Neural progenitor cell (in vitro differentiated cells): ENCODE results near the gene CAMK2D. TPM values are rescaled to one million over a fixed set of nuclear protein-coding genes. Genes with fewer than 3 reads are reported as not detected.

Source experiments
- DNase-seq: peaks from one replicate; pipeline ENCODE4 v3.0.0-alpha.2; 2016; ENCODE audit warnings: low spot score
- H2AFZ ChIP-seq: fragments of 200-600 bp; sonication (generic); replicated peaks from 2 replicates; pipeline ENCODE4 v1.6.1; 2016; ENCODE audit warnings: antibody characterized with exemption
- H3F3A ChIP-seq: fragments of 200-600 bp; sonication (generic); 2 replicates; pipeline ENCODE4 v1.6.1; 2016; ENCODE audit warnings: antibody characterized with exemption, low read depth
- H3K27ac ChIP-seq: fragments of 200-600 bp; sonication (generic); 2 replicates; pipeline ENCODE4 v1.5.1; 2016; ENCODE audit warnings: mild to moderate bottlenecking
- H3K27me3 ChIP-seq: fragments of 200-600 bp; sonication (generic); 2 replicates; pipeline ENCODE4 v1.6.1; 2016; ENCODE audit warnings: mild to moderate bottlenecking, moderate library complexity
- H3K36me3 ChIP-seq: fragments of 200-600 bp; sonication (generic); 2 replicates; pipeline ENCODE4 v1.5.1; 2016
- H3K4me1 ChIP-seq: fragments of 200-600 bp; sonication (generic); 2 replicates; pipeline ENCODE4 v1.6.1; 2016; ENCODE audit warnings: mixed run types
- H3K4me2 ChIP-seq: fragments of 200-600 bp; sonication (generic); 2 replicates; pipeline ENCODE4 v1.6.1; 2016
- H3K4me3 ChIP-seq: fragments of 200-600 bp; sonication (generic); 2 replicates; pipeline ENCODE4 v1.5.1; 2016
- H3K79me2 ChIP-seq: fragments of 200-600 bp; sonication (generic); 2 replicates; pipeline ENCODE4 v1.6.1; 2016; ENCODE audit warnings: low read depth
- H3K9ac ChIP-seq: fragments of 200-600 bp; sonication (generic); 2 replicates; pipeline ENCODE4 v1.6.1; 2016
- H3K9me3 ChIP-seq: fragments of 200-600 bp; sonication (generic); 2 replicates; pipeline ENCODE4 v1.5.1; 2016; ENCODE audit warnings: low read depth
- H4K20me1 ChIP-seq: fragments of 200-600 bp; sonication (generic); 2 replicates; pipeline ENCODE4 v1.6.1; 2016; ENCODE audit warnings: low read depth
- H3K27ac Mint-ChIP-seq: 3 replicates; pipeline ENCODE4 v1.8.0; 2021; ENCODE audit warnings: mixed read lengths
- H3K27me3 Mint-ChIP-seq: 2 replicates; pipeline ENCODE4 v1.8.0; 2022; ENCODE audit warnings: low read depth, mild to moderate bottlenecking, inconsistent platforms, moderate library complexity, mixed read lengths; ENCODE audit not compliant: insufficient read depth
- H3K36me3 Mint-ChIP-seq: 3 replicates; pipeline ENCODE4 v1.8.0; 2021; ENCODE audit warnings: mixed read lengths
- H3K4me1 Mint-ChIP-seq: 3 replicates; pipeline ENCODE4 v1.8.0; 2021; ENCODE audit warnings: mixed read lengths
- H3K4me3 Mint-ChIP-seq: 3 replicates; pipeline ENCODE4 v1.8.0; 2021; ENCODE audit warnings: mild to moderate bottlenecking, moderate library complexity, mixed read lengths
- H3K9me3 Mint-ChIP-seq: 3 replicates; pipeline ENCODE4 v1.8.0; 2020; ENCODE audit warnings: mixed read lengths
- CTCF ChIP-seq: fragments of 200-600 bp; sonication (generic); IDR thresholded peaks from 2 replicates; pipeline ENCODE4 v1.5.1; 2017; ENCODE audit warnings: antibody characterized with exemption, mild to moderate bottlenecking
- EZH2 ChIP-seq: fragments of 200-600 bp; sonication (generic); IDR thresholded peaks from 2 replicates; pipeline ENCODE4 v1.6.1; 2017; ENCODE audit warnings: antibody characterized with exemption, mild to moderate bottlenecking, moderate library complexity
- EZH2phosphoT487 ChIP-seq: fragments of 200-600 bp; sonication (generic); IDR thresholded peaks from 2 replicates; pipeline ENCODE4 v1.6.1; 2017; ENCODE audit warnings: antibody characterized with exemption
- total RNA-seq: library from RNA; depleted of rRNA; stranded (reverse); fragments of >200 nt; gene quantifications from 2 replicates; pipeline ENCODE4 v1.2.3, GENCODE V29; 2015; ENCODE audit warnings: low replicate concordance

The CAMK2D gene
- total RNA-seq, 1 donor from 2014 or later = 33.2 TPM

DNA sequence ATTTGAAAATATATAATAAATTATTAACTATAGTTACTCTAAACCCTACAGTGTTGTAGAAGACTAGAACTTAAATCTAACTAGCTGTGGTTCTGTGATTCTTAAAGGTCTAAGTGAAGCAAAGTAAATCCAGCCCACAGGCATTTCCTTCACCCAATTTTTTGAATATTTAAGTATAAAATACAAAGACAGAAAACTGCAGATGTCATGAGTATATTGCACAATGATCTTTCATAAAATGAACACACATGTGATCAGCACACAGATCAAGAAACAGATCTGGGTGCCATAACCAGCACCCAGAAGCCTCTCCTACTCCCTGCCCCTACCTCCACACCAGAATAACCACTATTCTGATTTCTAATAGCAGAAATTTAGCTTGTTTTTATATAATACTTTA, 82.9 kb downstream of the CAMK2D start:
- Histone ChIP-seq H3K27ac (no peak overlapping the region), H3K9me3 (no peaks in the 10 kb centered on the region), H3K9ac (no peak overlapping the region), H4K20me1 (no peaks in the 10 kb centered on the region), H3K79me2 (no peaks in the 10 kb centered on the region), H3F3A (no peaks in the 10 kb centered on the region), H2AFZ (no peak overlapping the region), H3K4me3 (no peak overlapping the region), H3K36me3 (no peaks in the 10 kb centered on the region), H3K4me1 (no peaks in the 10 kb centered on the region), H3K27me3 (no peaks in the 10 kb centered on the region), H3K4me2 (no peak overlapping the region)
- H3K27me3 Mint-ChIP-seq = no peaks in the 10 kb centered on the region
- TF ChIP-seq CTCF = no peak
- TF ChIP-seq EZH2phosphoT487 = no peak
- TF ChIP-seq EZH2 = no peak
- no peak for DNase-seq
- H3K27ac Mint-ChIP-seq = no peak overlapping the region
- H3K36me3 Mint-ChIP-seq = peaks cover 10% of the 10 kb centered on the region
- peaks cover 2% of the 10 kb centered on the region for H3K9me3 Mint-ChIP-seq
- H3K4me1 Mint-ChIP-seq = peaks cover 9% of the 10 kb centered on the region
- no peak overlapping the region for H3K4me3 Mint-ChIP-seq

GRCh38 chr4:113677325-113677724, 84.2 kb downstream of the CAMK2D start:
- no peak overlapping the region for H3K4me3 Mint-ChIP-seq
- H3K36me3 ChIP-seq = no peaks in the 10 kb centered on the region
- H3K27ac ChIP-seq = no peak overlapping the region
- H3K4me2 ChIP-seq = no peak overlapping the region
- H3K4me3 ChIP-seq = no peak overlapping the region
- H3F3A ChIP-seq = no peaks in the 10 kb centered on the region
- H3K9me3 Mint-ChIP-seq = peaks cover 2% of the 10 kb centered on the region
- TF ChIP-seq EZH2phosphoT487 (no peak), CTCF (no peak), EZH2 (no peak)
- H2AFZ ChIP-seq = no peak overlapping the region
- H3K27ac Mint-ChIP-seq = no peak overlapping the region
- H3K4me1 ChIP-seq = peaks cover 7% of the 10 kb centered on the region
- H3K27me3 Mint-ChIP-seq = no peaks in the 10 kb centered on the region
- H3K27me3 ChIP-seq = no peaks in the 10 kb centered on the region
- H3K9ac ChIP-seq = no peak overlapping the region
- H3K36me3 Mint-ChIP-seq = peaks cover 10% of the 10 kb centered on the region
- H3K9me3 ChIP-seq = no peaks in the 10 kb centered on the region
- H3K79me2 ChIP-seq = no peaks in the 10 kb centered on the region
- DNase-seq = no peak
- peaks cover 15% of the 10 kb centered on the region for H3K4me1 Mint-ChIP-seq
- no peaks in the 10 kb centered on the region for H4K20me1 ChIP-seq

GRCh38 chr4:113675731-113676697, 85.5 kb downstream of the CAMK2D start:
- Histone ChIP-seq H3K9ac (no peak overlapping the region), H3F3A (no peaks in the 10 kb centered on the region), H4K20me1 (no peaks in the 10 kb centered on the region), H3K79me2 (no peaks in the 10 kb centered on the region), H2AFZ (no peak overlapping the region), H3K4me2 (no peak overlapping the region), H3K36me3 (no peaks in the 10 kb centered on the region), H3K27me3 (no peaks in the 10 kb centered on the region), H3K27ac (no peak overlapping the region), H3K9me3 (no peaks in the 10 kb centered on the region), H3K4me1 (peaks cover 7% of the 10 kb centered on the region), H3K4me3 (no peak overlapping the region)
- Mint-ChIP-seq H3K4me1 (peaks cover 15% of the 10 kb centered on the region), H3K27ac (no peak overlapping the region), H3K36me3 (peaks cover 9% of the 10 kb centered on the region), H3K27me3 (no peaks in the 10 kb centered on the region), H3K4me3 (no peak overlapping the region), H3K9me3 (peaks cover 2% of the 10 kb centered on the region)
- TF ChIP-seq EZH2 (no peak), CTCF (no peak), EZH2phosphoT487 (no peak)
- no peak for DNase-seq
